ENCODE results near the gene P2RY2. TPM values are rescaled to one million over a fixed set of nuclear protein-coding genes. Genes with fewer than 3 reads are reported as not detected.

The P2RY2 gene
- total and polyA plus RNA-seq, 2 of the 8 experiments (the other 6 are each of a cell fraction or from before 2014, with no cell fraction given), result 1.0 to 1.5 TPM

DNA sequence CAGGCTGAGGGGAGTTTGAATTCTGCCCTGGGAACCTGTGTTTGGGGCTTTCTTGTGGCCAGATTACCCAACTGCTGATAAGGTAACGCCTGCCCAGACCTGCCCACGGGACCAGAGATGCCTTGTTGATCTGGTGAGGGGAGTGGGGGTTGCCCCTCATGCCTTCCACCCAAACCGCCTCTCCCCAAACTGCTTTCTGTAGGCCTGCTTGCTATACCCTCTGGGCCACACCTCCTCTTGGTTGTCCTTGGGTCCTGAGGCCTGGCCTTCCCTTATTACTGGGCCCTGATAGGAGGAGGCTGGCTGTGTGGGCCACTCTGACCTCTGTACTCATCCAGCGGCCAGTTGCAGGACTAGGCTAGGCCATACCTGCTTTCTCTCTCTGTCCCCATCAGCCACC is 3.4 kb downstream of the P2RY2 start (continued):
- TF ChIP-seq CHD7 (IDR thresholded peaks at IDR 0.05; ENCODE audit: insufficient replicate concordance, low read length) (no peak), HDAC2 (IDR thresholded peaks at IDR 0.05; ENCODE audit: borderline replicate concordance in 1 of 2, low read depth in 2 of 2, low read length in 2 of 2) (no peak), RNF2 (IDR thresholded peaks at IDR 0.05; ENCODE audit: borderline replicate concordance, low read depth, low read length, missing control alignments, poor library complexity, severe bottlenecking) (no peak), BACH1 (IDR thresholded peaks at IDR 0.05; ENCODE audit: low read length) (no peak), GABPA (IDR thresholded peaks at IDR 0.05; ENCODE audit: borderline replicate concordance, insufficient read depth, low read length) (no peak), E2F6 (IDR thresholded peaks at IDR 0.05) (no peak), POU5F1 (IDR thresholded peaks at IDR 0.05; ENCODE audit: low read depth, low read length) (no peak), EGR1 (IDR thresholded peaks at IDR 0.05; ENCODE audit: borderline replicate concordance, low read depth, low read length) (no peak)
